HL-60/S4 treated with phorbol 12-myristate 13-acetate at 8.2 ng/mL for 4 days and 3 days (cell line): ENCODE data around the gene TRIM9.
"Not testable (repeated sequence)": the region's sequence is repeated elsewhere in the genome, so short reads cannot be mapped to it uniquely, and the experiment has no call there.

Experiments
- in situ Hi-C: fragments of 300-500 bp; cut with MboI; formaldehyde crosslinking; loops from 2 replicates; pipeline ENCODE4 v1.15.0; 2022; ENCODE audit warnings: low sequenced_read_pairs

Gene TRIM9

GRCh38 chr14:51004801-51005526 lies 89.9 kb downstream of the TRIM9 start:
- in situ Hi-C loops = no loop called here

DNA sequence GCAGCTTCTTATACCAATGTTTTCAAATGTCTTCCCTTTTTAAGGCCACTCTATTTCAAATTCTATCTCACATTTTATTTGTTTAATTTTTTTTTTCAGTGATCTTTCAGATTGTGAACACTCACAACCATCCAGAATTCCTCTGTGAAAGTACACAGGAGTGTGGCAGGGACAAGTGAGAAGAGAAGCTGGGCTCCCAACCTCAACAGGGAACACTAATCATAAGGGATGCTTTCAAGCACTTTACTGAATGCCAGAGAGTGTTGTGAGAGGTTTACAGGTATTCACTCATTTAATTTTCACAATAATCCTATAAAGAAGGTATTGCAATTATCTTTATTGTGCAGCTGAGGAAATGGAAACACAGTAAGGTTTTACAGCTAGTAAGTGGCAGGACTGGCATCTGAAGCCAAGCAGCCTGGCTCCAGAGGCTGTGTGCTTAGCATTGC lies 90.5 kb downstream of the TRIM9 start:
- in situ Hi-C loops = no loop called here

- in situ Hi-C loops = no loop called here
Observed at GRCh38 chr14:51002406-51002999, 92.4 kb downstream of the TRIM9 start.

GRCh38 chr14:51000566-51000965 lies 94.3 kb downstream of the TRIM9 start:
- in situ Hi-C loops = no loop called here

- in situ Hi-C loops = no loop called here
Observed at GRCh38 chr14:50999726-51000125, 95.2 kb downstream of the TRIM9 start.

- in situ Hi-C loops = no loop called here
Observed at GRCh38 chr14:50998612-50999011, 96.3 kb downstream of the TRIM9 start.

DNA sequence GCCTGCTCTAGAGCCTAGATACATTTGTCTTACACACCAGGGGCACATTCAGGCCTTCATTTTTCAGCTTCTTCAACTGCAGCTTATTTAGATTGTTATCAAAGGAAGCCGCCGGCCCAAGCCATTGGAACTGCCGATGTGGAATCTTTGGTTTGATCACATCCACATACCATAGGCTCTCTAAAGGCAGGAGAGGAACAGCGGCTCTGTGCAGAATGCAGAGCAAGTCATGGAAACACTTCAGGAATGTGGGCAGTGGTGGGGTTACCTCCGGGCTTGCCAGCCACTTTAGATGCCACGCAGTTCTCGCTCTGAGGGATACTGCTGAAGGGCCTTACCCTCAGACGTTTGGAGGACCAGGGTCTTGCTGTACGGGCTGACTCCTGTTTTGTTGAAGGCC lies 97.2 kb downstream of the TRIM9 start:
- in situ Hi-C loops = no loop called here

DNA sequence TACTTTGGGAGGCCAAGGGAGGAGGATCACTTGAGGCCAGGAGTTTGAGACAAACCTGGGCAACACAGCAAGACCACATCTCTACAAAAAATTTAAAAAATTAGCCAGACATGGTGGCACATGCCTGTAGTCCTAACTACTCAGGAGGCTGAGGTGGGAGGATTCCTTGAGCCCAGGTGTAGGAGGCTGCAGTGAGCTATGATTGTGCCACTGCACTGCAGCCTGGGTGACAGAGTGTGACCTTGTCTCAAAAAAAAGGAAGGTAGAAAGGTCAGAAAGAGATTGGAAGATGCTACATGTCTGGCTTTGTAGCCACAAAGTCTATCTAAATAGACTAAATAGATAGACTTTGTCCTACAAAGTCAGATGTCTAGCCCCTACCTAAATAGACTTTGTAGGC lies 100.7 kb downstream of the TRIM9 start:
- in situ Hi-C loops = not testable (repeated sequence)

GRCh38 chr14:50985859-50986331 lies 109.0 kb downstream of the TRIM9 start:
- in situ Hi-C loops = no loop called here

DNA sequence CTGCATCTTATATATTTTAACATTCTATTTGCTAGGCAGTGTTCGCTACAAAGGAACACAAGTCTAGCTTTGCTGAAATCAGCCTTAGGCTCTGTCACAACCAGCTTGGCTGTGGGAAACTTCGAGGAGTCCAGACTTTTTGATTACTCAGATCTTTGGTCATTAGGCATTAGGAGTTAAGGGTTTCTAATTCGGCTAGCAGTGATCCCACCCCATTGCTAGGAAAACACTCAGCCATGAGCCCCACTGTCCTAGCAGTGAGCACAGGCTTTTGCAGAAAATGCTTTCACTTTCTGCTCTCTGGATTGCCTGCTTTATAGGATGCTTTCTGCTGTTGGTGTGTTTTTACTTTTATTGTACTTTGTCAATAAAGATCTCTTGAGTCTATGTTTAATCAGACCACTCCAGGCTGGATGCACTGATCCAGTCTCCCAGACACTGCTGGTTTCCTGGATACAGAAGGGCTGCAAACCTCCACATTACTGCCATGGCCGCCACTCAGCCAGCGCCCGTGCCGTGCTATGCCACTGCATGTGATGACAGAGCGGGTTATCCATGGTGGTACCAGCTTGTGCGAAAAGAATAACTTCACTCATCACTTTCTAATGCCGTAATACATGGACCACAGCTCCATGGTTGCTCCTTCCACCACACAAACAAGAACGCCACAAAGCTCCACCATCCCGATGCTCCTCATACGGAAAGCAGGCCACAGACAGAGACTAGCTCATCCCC lies 109.6 kb downstream of the TRIM9 start:
- in situ Hi-C loops = no loop called here

DNA sequence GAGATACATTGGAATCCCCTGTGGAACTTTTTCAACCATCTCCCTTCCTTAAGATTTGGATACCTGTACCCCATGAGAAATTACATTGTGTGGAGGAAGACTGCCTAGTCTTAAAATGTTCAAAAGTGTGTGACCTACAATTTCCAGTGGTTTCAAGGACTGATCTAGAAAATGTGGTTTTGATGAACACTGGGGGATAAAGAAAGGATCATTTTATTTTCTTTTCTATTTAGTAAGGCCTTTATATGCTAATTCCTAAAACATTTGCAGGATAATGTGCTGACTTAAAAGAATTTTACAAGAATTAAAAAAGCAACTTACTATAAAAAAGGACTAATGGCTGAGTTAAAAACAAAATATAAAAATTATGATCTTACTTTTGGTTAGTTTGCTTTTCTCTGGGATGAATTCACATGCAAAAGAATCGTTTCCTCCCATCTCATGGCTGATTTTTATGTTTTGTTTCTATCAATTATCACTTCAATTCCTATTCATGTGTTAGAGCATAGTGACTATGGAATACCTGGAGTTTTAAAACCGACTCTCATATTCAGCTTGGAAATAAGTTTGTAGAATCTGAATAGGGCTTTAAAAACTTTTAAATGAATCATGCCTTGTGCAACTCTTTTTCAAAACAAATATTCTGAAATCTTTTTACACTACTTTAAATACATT lies 110.7 kb downstream of the TRIM9 start:
- in situ Hi-C loops = no loop called here

- in situ Hi-C loops = no loop called here
Observed at GRCh38 chr14:50979941-50980850, 114.7 kb downstream of the TRIM9 start.

DNA sequence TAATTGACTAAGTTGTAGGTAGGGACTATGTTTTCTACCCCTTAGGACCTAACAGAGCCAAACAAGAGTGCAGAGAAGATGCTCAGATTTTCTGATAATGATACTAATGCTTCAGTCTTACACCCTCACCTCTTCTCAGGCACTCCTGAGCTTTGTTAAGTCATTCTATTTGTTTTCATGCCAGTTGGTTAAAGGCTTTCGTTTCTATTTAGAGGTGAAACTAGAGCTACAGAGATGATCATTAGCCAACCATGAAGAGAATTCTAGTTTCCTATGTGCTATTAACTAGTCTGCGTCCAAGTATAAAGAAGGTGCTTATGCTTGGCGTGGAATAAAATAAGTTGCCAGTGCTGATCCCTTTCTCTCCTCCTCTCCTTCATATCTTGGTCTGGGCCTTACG lies 116.0 kb downstream of the TRIM9 start:
- in situ Hi-C loops = no loop called here

DNA sequence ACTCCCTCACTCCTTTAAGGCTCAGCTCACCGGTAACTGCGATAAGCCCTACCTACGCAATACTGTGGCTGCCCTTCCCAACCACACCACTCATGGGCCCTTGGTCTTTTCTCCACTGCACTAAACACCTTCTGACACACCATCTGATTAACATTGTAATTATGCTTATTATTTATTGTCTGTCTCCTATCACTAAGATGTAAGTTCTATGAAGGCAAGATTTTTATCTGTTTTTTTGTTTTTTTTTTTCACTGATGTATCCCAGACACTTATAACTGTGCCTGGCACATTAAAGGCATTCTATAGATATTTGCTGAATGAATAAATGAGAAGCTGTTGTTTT lies 116.4 kb downstream of the TRIM9 start:
- in situ Hi-C loops = no loop called here

DNA sequence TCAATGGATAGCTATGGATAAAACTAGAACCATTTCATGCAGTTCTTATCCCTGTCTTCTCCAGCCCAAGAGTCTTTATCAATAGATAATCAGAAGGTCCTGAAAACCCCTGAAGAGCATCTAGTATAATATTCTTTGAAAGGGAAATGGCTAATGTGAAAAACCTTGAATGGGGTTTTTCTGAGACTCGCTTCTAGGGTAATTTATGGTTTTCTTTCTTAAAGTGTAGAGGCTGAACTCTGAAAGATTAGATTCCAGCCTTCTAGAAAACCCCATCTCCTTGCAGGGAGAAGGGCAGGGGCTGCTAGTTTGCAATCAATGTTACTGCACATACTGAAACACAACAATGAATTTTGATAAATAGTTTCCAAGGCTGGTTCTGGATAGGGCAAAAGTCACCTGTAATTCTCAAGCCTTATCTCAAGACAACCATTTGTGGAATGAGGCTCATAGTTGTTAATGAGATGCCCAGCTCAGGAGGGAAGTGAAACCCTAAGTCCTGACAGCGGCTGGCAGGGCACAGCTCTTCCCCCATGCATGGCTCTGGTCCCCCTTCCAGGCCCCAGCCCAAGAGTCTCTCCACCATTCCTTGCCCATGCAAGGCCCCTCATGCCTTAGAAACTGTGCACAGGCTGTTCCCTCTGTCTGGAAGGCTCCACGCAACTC lies 116.9 kb downstream of the TRIM9 start:
- in situ Hi-C loops = no loop called here

DNA sequence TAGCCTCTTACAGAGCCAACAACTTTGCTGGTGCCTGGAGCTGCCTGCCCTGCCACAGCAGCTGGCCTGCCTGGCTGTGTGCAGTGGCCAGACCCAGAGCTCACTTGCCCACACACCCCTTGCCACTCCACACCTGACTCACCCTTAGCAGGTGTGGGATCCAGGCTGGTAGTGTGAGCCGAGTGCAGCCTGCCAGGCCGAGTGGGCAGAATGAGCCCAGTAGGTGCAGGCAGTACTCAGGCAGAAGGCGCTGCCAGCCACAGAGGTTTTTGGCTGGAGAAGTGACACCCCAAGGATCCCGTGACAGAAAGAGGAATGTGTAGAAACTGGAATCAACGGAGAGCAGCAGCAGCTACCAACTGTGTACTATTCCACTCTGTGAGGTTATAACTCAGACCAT lies 120.8 kb downstream of the TRIM9 start:
- in situ Hi-C loops = no loop called here

DNA sequence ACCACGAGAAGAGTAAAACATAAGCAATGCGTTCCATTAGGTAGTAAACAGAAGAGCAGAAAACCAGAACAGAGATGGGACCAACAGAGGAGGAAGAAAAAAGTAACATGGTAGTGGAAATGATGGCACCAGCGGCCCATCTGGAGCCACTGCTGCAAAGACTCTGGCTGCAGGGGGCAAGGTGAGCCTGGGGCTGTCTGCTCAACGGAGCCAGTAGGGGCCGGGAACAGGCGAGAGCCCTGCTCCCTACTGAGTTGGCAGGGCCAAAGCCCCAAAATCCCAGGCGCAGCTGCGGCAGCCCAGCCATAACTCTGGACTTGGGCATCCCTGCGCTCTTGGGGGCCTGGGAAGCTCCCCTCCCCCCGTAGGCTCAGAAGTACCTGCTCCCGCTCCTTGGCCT lies 122.2 kb downstream of the TRIM9 start:
- in situ Hi-C loops = no loop called here

- in situ Hi-C loops = no loop called here
Observed at GRCh38 chr14:50970886-50971781, 123.8 kb downstream of the TRIM9 start.

DNA sequence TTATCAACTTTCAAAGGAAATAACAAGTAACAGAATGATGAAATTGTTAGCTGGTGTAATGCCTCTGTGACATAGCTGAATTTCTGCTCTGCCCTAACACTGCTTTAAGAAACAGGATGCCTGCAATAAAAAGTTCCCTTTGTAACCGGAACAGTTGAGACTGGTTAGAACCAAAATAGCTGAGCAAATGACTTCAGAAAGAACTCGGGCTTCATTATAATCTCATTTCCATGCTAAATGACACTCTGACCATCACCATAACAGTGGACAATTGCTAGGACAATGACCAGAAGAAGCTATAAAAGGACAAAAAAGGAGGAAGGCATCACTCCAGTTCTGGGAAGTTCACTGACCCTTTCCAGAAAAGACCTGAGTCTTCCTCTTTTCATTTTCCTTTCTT lies 127.1 kb downstream of the TRIM9 start:
- in situ Hi-C loops = no loop called here
